Suppressor macrophage treated with lipopolysaccharide for 4 hours (primary cell): ENCODE data around the gene CACNA2D1.
A peak's percentile ranks its signal among the peaks of the same experiment; 100 is the strongest.

Experiments used
- DNase-seq: peaks from one replicate; pipeline ENCODE4 v3.0.0-alpha.2; 2020

CACNA2D1 gene

GRCh38 chr7:82270870-82271269, 172.7 kb downstream of the CACNA2D1 start:
- DNase-seq: no peak

GRCh38 chr7:82268632-82269031, 174.9 kb downstream of the CACNA2D1 start:
- DNase-seq: no peak

GRCh38 chr7:82266081-82266480, 177.5 kb downstream of the CACNA2D1 start:
- no peak for DNase-seq

DNA sequence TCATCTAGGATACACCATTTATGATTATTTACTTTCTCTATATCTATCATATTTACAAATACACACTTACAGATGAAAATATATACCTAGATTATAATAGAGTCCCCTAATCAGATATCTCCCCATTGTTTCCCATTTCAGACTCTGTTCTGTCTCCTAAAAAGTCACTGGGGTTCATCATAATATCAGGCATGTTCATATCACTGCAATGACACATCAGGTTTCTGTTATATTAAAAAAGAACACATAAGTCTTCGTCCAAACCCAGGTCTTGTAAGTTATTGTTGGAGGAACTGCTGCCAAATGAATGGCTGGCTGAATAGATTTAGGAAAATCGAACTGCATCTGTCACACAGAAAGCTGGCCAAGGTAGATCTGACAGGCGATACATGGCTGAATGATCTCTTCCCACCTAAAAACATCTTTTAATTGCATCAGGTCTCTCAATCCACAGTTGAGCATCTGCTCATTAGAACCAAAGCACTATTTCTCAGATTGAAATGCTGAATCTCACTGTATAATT, 178.7 kb downstream of the CACNA2D1 start:
- no peak for DNase-seq

- no peak for DNase-seq
Observed at GRCh38 chr7:82263920-82264782, 179.4 kb downstream of the CACNA2D1 start.

- DNase-seq: no peak
Observed at GRCh38 chr7:82258181-82258580, 185.4 kb downstream of the CACNA2D1 start.

- DNase-seq: no peak
Observed at GRCh38 chr7:82257118-82257695, 186.4 kb downstream of the CACNA2D1 start.

GRCh38 chr7:82255706-82256105, 187.9 kb downstream of the CACNA2D1 start:
- DNase-seq: no peak

- DNase-seq: no peak
Observed at GRCh38 chr7:82250598-82250997, 193.0 kb downstream of the CACNA2D1 start.

DNA sequence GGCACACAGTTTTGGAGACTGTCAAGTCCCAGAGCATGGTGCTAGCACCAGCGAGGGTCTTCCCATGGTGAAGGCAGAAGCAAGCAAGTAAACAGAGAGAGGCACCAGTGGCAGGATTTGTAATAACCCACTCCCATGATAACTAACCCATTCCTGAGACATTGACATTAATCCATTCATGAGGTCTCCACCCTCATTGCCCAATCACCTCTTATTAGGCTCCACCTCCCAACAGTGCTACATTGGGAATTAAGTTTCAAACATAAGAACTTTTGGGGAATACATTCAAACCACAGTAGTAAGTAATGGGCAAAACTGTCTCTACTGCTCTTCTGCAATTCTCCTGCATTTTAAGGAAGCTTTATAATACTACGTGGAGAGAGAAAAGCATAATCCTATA, 193.6 kb downstream of the CACNA2D1 start:
- no peak for DNase-seq

- DNase-seq: peak; percentile 36
Observed at GRCh38 chr7:82247814-82248433, 195.7 kb downstream of the CACNA2D1 start.

DNA sequence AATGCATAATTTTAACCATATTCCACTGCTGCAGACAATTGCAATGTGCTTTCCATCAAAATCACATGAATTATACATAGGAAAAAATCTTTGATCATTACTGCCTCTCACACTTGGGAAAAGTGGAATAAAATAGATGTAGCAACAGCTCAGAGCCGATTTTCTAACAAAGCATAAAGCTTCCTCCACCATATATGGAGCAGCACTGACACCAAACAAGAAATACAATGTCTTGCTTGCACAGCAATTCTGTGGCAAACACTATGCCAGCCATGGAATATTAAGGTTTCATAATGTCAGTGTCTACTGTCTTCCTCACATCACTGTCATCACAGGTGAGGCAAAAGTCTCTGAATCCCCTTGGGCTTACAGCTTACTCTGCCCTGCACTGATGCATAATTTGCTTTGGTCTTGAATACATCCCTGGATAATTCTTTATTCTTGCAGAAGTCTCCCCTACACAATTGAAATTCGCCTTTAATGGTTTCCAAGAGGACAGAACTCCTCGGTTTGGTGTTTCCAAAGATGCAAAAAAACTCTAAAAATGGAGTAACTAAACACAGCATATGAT, 198.5 kb downstream of the CACNA2D1 start:
- DNase-seq: no peak

GRCh38 chr7:82241356-82241755, 202.2 kb downstream of the CACNA2D1 start:
- no peak for DNase-seq

- DNase-seq: no peak
Observed at GRCh38 chr7:82235713-82236112, 207.9 kb downstream of the CACNA2D1 start.

DNA sequence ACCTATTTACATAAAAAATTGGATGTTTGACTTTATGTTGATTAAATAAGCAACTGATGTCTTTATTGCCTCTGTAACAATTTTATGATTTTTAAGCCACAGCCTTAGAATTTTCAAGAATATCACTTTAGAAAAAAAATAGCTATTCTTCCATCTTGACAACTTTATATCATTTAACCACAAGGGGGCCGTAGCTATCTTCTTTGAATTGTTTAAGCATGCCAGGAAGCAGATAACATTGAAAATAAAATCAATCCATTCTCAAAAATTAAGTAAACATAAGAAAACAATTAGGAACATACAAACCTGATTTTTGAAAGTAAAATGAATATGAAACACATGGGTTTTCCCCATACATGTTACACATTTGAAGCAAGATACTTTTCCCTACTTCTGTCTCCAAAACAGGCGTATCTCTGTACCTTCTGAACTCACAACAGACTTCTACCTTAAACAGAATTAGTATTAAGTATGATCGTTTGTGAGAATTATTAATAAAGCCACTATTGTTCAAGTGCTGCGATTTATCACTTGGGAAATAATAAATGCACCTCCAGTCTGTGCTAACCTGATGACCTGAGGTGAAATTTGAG, 209.0 kb downstream of the CACNA2D1 start:
- peak; percentile 53 for DNase-seq

DNA sequence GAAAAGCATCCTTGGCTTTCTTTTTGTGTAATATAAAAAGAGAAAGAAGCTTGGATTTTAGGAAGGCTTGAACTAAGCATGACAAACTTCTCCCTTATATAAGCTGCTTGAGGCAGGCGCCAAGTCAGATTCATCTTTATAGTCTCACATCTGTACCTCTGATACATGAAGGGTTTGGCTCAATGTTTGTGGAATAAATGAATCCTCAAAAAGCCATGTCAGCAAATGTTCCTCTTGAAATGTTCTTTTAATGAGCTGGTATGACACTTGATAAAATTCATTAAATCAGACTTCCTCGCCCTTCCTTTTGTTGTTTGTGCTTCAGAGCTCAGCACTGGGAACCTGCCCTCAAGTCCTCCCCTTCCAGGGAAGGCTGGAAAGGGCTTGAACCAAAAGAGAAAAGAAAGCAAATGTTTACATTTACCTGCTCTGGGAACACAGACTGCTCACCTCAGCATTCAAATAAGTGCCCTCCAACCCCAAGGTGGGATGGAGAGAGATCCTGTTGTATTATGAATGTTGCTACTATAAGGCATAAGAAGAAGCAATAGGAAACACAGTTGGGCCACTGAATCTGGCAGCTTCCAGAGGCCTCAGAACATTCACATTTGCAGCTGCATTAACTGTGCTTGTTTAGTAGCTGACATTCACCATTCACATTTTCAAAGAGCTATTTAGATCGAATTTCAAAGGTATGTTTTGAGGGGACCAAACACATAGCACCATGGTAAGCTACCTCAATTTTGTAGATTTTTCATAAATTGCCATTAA, 212.6 kb downstream of the CACNA2D1 start:
- no peak for DNase-seq

- no peak for DNase-seq
Observed at GRCh38 chr7:82229164-82229563, 214.4 kb downstream of the CACNA2D1 start.

- DNase-seq: no peak
Observed at GRCh38 chr7:82226191-82226590, 217.4 kb downstream of the CACNA2D1 start.

DNA sequence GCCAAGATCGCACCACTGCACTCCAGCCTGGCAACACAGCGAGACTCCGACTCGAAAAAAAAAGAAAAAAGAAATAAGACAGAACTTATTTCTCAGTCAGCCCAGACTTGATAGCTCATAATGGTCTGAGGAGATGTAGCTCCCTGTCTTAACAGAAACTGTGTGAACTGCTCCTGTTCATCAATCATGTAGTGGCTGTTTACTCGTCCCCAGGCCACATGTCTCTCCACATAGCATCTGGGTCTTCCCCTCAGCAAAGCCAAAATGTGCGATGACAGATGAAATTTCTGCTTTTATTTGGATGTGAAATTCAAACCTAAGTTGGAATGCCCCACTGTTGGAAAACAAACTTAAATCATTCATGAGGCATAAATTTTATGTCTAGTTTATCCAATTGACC, 219.0 kb downstream of the CACNA2D1 start:
- DNase-seq: no peak

- no peak for DNase-seq
Observed at GRCh38 chr7:82223580-82223979, 220.0 kb downstream of the CACNA2D1 start.

DNA sequence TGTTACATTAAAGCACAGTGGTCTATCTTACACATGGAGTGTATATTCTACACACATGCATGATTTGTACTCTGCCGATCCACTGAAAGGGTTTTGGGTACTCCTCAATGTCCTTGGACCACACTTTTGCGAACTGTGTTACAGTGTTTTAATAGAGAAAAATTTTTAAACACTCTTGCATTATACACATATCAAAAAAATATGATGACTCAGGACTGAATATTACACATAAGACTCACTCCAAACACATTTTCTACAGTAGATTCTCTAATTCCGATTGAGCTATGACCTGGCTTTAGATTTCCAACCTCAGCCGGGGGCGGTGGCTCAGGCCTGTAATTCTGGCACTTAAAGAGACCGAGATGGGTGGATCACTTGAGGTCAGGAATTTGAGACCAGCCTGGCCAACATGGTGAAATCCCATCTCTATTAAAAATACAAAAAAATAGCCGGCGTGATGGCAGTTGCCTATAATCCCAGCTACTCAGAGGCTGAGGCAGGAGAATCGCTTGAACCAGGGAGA, 222.4 kb downstream of the CACNA2D1 start:
- DNase-seq: no peak

- DNase-seq: no peak
Observed at GRCh38 chr7:82212466-82212865, 231.1 kb downstream of the CACNA2D1 start.
